ENCODE data around the gene SPOCK3.
A peak's percentile ranks its signal among the peaks of the same experiment; 100 is the strongest.

SPOCK3 gene

DNA sequence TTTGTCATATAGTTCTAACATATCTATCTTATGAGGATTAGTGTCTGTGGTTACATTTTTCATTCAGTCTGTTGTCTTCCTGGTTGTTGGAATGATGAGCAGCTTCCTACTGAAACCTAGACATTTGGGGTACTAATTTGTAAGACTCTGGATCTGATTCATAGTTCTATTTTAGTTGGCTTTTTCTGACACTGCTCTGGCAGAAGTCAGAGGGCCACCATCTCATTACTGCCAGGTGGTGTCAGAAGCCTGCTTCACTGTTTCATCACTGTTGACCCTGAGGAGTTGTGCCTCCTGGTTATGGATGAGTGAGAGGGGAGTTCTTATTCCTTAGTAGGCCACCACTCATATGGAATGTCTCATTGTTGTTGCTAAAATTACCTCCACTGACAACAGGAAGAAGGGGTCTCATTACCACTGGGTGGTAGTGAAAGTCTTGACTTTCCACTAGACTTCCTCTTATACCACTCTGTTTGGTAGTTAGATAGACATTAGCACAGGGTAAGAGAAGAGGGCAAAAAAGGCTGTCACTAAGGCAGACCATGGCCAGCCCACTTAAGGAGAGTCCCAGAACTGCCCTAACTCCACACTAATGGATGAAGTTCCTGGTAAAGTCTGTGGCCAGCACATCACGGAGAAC lies 395.2 kb downstream of the SPOCK3 start:
- TF ChIP-seq, protein P1, sequence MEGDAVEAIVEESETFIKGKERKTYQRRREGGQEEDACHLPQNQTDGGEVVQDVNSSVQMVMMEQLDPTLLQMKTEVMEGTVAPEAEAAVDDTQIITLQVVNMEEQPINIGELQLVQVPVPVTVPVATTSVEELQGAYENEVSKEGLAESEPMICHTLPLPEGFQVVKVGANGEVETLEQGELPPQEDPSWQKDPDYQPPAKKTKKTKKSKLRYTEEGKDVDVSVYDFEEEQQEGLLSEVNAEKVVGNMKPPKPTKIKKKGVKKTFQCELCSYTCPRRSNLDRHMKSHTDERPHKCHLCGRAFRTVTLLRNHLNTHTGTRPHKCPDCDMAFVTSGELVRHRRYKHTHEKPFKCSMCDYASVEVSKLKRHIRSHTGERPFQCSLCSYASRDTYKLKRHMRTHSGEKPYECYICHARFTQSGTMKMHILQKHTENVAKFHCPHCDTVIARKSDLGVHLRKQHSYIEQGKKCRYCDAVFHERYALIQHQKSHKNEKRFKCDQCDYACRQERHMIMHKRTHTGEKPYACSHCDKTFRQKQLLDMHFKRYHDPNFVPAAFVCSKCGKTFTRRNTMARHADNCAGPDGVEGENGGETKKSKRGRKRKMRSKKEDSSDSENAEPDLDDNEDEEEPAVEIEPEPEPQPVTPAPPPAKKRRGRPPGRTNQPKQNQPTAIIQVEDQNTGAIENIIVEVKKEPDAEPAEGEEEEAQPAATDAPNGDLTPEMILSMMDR (IDR thresholded peaks at IDR 0.05; ENCODE audit: extremely low read depth, missing control alignments) = no peak
- peak; percentile 18 for DNase-seq (ENCODE audit: low spot score)

DNA sequence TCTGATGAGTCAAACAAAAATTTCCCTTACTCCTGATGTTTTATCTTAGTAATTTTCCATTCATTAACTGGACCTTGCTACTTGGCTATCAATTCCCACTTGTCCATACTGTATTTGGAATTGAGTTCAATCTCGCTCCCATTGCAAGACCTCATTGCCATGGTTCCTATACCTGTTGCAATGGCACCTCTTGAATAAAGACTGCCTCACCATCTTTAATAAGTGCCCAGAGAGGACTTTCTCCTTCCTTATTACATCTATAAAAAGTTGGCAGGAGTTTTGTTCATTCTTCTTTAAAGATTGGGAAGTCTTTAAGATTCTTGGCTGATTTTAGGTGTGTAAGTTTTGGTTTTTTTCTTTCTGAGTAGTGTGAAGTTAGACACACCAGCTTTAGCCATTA lies 397.4 kb downstream of the SPOCK3 start:
- TF ChIP-seq, protein P1 (IDR thresholded peaks at IDR 0.05; ENCODE audit: extremely low read depth, missing control alignments) = no peak
- no peak for DNase-seq (ENCODE audit: low spot score)

DNA sequence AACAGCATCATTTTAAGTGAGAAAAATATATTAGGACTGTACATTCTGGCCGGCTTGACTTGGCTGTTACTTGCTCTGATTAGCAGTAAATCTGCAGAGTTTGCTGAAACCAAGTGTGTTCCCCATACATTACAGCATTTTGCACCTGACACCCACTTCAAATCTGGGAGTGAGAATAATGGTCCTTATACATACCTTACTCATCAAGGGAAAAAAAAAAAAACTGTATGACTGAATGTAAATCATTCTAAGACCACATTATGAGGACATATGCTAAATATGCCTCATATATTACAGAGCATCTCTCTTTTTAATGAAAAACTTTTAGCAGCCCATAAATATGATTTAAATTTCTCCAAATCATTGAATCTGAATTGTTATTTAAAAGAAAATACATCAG lies 406.7 kb downstream of the SPOCK3 start:
- DNase-seq (ENCODE audit: low spot score) = no peak
- TF ChIP-seq, protein P1 (IDR thresholded peaks at IDR 0.05; ENCODE audit: extremely low read depth, missing control alignments) = no peak

DNA sequence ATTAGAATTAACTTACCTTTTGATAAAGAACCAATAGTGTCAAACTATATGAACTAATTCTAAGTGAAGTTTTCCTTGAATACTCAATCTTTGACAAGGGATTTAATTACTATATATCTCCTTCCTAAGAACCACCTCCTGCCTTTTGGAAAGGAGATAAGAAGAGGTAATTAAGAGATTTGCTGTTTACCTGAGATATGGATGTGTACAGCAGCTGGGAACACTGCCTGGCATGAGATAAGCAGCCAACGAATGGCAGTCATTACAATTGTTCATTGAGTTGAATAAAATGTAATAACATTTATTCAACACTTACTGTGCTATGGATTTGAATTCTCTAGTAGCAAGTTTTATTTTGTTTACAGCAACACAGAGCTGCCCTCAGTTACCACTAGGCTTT lies 407.1 kb downstream of the SPOCK3 start:
- DNase-seq (ENCODE audit: low spot score) = no peak
- TF ChIP-seq, protein P1 (IDR thresholded peaks at IDR 0.05; ENCODE audit: extremely low read depth, missing control alignments) = no peak

DNA sequence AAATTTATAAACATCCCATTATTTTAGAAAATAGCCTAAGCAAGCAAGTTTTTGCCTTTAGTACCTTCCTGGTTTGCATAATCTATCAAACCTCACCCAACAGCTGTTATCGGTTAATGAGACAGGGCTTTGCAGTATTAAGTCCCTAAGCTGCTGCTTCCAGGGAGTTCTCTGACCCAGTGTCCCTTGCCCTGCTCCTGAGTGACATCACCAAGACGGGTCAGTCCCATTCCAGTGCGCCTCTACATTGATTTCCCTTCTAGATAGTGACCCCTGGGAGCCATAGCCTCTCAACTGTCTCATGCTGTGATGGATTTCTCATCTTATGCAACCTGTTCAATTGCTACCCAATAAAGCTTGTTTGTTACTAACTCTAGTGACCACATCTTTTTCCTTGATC lies 410.4 kb downstream of the SPOCK3 start:
- no peak for DNase-seq (ENCODE audit: low spot score)
- TF ChIP-seq, protein P1 (IDR thresholded peaks at IDR 0.05; ENCODE audit: extremely low read depth, missing control alignments) = no peak

DNA sequence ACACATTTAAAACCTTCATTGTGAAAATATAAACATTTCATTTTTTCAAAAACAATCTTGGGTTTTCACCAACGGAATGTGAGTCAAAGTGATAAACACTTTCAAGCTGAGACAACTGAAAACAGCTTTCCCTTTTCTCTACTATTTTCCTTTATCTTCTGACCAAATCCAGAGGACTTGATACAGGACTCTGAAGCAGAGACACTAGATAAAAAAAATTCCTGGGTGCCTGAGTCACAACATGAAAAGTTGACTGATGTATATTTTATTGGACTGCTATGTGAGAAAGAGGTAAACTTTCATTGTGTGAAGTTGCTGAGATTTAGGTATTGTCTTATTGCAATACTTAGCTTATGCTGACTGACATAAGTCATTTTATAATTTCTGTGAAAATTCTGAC lies 411.2 kb downstream of the SPOCK3 start:
- no peak for DNase-seq (ENCODE audit: low spot score)
- TF ChIP-seq, protein P1 (IDR thresholded peaks at IDR 0.05; ENCODE audit: extremely low read depth, missing control alignments) = no peak

DNA sequence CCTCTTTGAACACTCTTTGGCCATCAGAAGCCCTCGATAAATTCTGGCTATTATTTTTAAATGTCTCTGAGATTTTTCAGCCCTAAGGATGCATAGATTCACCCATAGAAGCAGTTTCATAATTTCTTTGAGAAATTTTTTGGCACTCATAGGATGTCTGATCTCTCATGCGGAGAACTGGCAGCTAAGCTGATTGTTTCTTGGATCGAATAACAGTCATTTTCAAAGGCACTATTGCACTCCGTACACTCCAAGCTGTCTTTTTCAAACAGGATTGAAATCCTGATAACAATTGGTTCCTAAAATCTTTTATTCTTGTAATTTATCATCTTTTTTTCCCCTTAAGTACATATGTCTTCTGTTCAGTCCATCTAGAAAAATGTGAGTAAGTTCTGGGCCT lies 411.9 kb downstream of the SPOCK3 start:
- no peak for DNase-seq (ENCODE audit: low spot score)
- TF ChIP-seq, protein P1 (IDR thresholded peaks at IDR 0.05; ENCODE audit: extremely low read depth, missing control alignments) = no peak
